ENCODE data around the gene GADL1. TPM values are rescaled to one million over a fixed set of nuclear protein-coding genes. Genes with fewer than 3 reads are reported as not detected.

GADL1 gene, protein sequence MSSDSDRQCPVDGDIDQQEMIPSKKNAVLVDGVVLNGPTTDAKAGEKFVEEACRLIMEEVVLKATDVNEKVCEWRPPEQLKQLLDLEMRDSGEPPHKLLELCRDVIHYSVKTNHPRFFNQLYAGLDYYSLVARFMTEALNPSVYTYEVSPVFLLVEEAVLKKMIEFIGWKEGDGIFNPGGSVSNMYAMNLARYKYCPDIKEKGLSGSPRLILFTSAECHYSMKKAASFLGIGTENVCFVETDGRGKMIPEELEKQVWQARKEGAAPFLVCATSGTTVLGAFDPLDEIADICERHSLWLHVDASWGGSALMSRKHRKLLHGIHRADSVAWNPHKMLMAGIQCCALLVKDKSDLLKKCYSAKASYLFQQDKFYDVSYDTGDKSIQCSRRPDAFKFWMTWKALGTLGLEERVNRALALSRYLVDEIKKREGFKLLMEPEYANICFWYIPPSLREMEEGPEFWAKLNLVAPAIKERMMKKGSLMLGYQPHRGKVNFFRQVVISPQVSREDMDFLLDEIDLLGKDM
- total RNA-seq = under 1 TPM; 0.13 to 0.55 (median 0.42) TPM

DNA sequence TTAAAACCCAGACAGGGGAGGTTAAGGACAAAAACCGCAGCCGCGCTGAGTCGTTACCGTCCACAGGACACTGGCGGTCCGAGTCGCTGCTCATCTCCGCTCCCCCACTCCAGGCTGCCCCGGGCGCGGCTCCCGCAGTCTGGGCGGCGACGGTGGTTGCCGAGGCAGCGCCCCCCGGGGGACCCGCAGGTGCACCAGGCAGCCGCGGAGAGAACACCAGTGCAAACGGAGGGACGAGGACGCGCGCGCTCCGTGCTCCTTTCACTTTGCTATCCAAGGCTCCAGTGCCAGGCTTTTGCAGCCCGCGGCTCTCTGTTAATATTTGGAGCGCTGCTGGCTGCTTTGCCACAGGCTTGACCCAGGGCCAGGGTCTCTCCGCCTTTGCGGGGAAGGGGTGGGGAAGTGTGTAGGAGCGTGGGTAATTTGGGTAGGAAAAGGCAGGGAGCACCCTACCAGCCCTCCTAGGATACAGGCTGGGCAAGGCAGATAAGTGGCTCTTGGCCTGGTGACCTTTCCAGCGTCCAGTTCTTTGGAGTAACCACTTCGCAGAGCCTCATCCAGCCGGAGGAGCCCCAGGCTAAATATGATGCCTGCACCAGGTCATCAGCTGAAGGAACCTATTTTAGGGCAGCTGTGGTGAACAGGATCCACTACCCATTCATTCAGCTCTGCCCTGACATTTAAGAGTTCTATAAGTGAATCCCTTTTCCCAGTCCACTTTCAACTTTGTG, at the start of gene GADL1:
TSS of gene GADL1 (minus strand) at position 141 of the 731 bp plus-strand sequence. CDS start at position 94, 47 bp downstream.
- intact Hi-C loops (cut with DNase I; ENCODE audit: low total_unique reads) = loop anchor here (5.0 kb wide), 2 partner anchors 117 to 173 kb away; no protein-coding TSS in a partner anchor
- H3K27me3 ChIP-seq = no peaks in the 10 kb centered on the region
- ATAC-seq = peak; percentile 90 to 93
- H3K27ac ChIP-seq = peak within 1 kb of the TSS; percentile 80 to 88 (median 84)
- in situ Hi-C loops (cut with MboI; ENCODE audit: low sequenced_read_pairs in 4 of 4) = no loop called here
- no peaks in the 10 kb centered on the region for H3K36me3 ChIP-seq
- TF ChIP-seq POLR2A (IDR thresholded peaks at IDR 0.05) = no peak
- TF ChIP-seq, protein P1, sequence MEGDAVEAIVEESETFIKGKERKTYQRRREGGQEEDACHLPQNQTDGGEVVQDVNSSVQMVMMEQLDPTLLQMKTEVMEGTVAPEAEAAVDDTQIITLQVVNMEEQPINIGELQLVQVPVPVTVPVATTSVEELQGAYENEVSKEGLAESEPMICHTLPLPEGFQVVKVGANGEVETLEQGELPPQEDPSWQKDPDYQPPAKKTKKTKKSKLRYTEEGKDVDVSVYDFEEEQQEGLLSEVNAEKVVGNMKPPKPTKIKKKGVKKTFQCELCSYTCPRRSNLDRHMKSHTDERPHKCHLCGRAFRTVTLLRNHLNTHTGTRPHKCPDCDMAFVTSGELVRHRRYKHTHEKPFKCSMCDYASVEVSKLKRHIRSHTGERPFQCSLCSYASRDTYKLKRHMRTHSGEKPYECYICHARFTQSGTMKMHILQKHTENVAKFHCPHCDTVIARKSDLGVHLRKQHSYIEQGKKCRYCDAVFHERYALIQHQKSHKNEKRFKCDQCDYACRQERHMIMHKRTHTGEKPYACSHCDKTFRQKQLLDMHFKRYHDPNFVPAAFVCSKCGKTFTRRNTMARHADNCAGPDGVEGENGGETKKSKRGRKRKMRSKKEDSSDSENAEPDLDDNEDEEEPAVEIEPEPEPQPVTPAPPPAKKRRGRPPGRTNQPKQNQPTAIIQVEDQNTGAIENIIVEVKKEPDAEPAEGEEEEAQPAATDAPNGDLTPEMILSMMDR (IDR thresholded peaks at IDR 0.05 in 4 of 5, conservative IDR thresholded peaks at IDR 0.05 in 1 of 5) = peak in 1 of 5 experiments; percentile 14
- peak; percentile 32 to 60 for DNase-seq
- no peaks in the 10 kb centered on the region for H3K9me3 ChIP-seq
- peaks cover 8 to 12% of the 10 kb centered on the region in 2 donors for H3K4me1 ChIP-seq
- peak within 1 kb of the TSS; percentile 81 to 87 (median 82) for H3K4me3 ChIP-seq

DNA sequence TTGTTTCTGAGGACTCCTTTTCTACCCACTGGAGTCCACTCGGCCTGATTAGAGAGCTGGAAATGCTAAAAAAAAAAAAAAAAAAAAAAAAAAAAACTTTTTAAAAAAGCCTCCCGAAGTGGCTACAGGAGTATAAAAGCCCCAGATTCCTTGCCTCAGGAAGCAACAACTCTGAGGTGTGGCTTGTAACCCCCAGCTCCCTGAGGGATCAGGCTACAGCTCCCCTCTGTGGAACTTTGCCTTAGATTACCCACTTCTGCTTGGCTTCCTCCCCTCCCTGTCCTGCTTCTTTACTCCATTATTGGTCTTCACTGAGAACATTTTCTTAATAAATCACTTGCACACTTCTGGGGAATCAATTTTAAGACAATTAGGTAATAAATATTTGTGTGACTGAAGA, 49.7 kb upstream of the GADL1 start:
- intact Hi-C loops (cut with DNase I; ENCODE audit: low total_unique reads) = no loop called here
- ATAC-seq = no peak
- H3K27ac ChIP-seq = no peak overlapping the region
- H3K27me3 ChIP-seq = no peaks in the 10 kb centered on the region
- no peak overlapping the region for H3K4me3 ChIP-seq
- in situ Hi-C loops (cut with MboI; ENCODE audit: low sequenced_read_pairs in 4 of 4) = no loop called here
- H3K36me3 ChIP-seq = no peaks in the 10 kb centered on the region
- no peaks in the 10 kb centered on the region for H3K4me1 ChIP-seq
- TF ChIP-seq POLR2A (IDR thresholded peaks at IDR 0.05) = no peak
- TF ChIP-seq, protein P1 (IDR thresholded peaks at IDR 0.05 in 4 of 5, conservative IDR thresholded peaks at IDR 0.05 in 1 of 5) = no peak
- no peak for DNase-seq
- H3K9me3 ChIP-seq = no peaks in the 10 kb centered on the region

DNA sequence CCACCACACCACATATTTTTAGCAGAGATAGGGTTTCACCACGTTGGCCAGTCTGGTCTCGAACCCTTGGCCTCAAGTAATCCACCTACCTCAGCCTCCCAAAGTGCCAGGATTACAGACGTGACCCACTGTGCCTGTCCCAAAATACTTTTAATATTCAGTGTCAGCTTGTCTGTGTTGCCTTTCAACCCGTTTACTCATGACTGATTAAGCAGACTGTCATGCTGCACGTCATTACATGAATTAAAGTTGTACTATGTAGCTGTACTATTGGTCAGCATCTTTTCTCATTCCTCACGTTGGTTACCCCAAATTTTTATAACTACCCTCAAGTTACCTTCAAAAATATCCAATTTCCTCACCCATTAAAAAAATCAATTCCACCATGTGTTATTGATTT, 48.7 kb upstream of the GADL1 start:
- Histone ChIP-seq H3K36me3 (no peaks in the 10 kb centered on the region), H3K27me3 (no peaks in the 10 kb centered on the region), H3K4me3 (no peak overlapping the region), H3K27ac (no peak overlapping the region), H3K4me1 (no peaks in the 10 kb centered on the region), H3K9me3 (no peaks in the 10 kb centered on the region)
- DNase-seq = no peak
- TF ChIP-seq POLR2A (IDR thresholded peaks at IDR 0.05) = no peak
- TF ChIP-seq, protein P1 (IDR thresholded peaks at IDR 0.05 in 4 of 5, conservative IDR thresholded peaks at IDR 0.05 in 1 of 5) = no peak
- no peak for ATAC-seq
- in situ Hi-C loops (cut with MboI; ENCODE audit: low sequenced_read_pairs in 4 of 4) (no loop called here), intact Hi-C loops (cut with DNase I; ENCODE audit: low total_unique reads) (no loop called here)

DNA sequence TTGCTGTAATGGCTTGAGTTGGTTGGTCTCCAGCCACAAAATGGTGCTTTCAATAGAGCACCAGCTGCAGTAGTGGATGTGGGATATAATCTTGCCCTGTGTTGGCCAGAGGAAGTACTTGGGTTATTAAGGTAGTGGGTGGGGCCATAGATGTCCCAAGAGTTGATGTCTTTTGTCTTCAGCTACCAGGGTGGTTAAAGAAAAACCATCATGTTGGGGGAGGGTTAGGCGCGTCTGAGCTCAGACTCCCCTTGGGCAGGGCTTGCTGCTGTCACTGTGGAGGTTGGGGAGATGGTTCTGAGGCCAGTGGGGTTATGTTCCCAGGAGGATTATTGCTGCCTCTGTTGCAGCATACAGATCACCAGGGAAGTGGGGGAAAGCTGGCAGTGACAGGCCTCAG, 46.9 kb upstream of the GADL1 start:
- Histone ChIP-seq H3K36me3 (no peaks in the 10 kb centered on the region), H3K4me1 (no peaks in the 10 kb centered on the region), H3K27me3 (no peaks in the 10 kb centered on the region), H3K4me3 (no peak overlapping the region), H3K27ac (no peak overlapping the region), H3K9me3 (no peaks in the 10 kb centered on the region)
- DNase-seq (no peak), ATAC-seq (no peak)
- in situ Hi-C loops (cut with MboI; ENCODE audit: low sequenced_read_pairs in 4 of 4) (no loop called here), intact Hi-C loops (cut with DNase I; ENCODE audit: low total_unique reads) (no loop called here)
- TF ChIP-seq, protein P1 (IDR thresholded peaks at IDR 0.05 in 4 of 5, conservative IDR thresholded peaks at IDR 0.05 in 1 of 5) = no peak
- TF ChIP-seq POLR2A (IDR thresholded peaks at IDR 0.05) = no peak

All from gastrocnemius medialis (tissue), 4 donors.